Heart right ventricle (tissue), 16 donors: Measurements from ENCODE around the gene RHOA. TPM values are rescaled to one million over a fixed set of nuclear protein-coding genes. Genes with fewer than 3 reads are reported as not detected.
A peak's percentile ranks its signal among the peaks of the same experiment; 100 is the strongest.

ENCODE experiments used
- ATAC-seq, 8 donors: fragments of 200-7000 bp; cut with Tn5 transposase; one replicate each; pipeline ENCODE4 v1.9.1; 2020; ENCODE audit warnings: mild to moderate bottlenecking in 8 of 8, moderate library complexity in 8 of 8, moderate number of reproducible peaks in 1 of 8
- DNase-seq, 2 donors: peaks; one replicate each; pipeline ENCODE4 v3.0.0-alpha.2; 2020
- H3K27ac ChIP-seq, 10 donors: fragments of 200-600 bp; sonication (generic) in 2 of 10; one replicate each; pipeline versions ENCODE4 v1.5.0 to v1.8.0; 2020 to 2022; ENCODE audit warnings: mild to moderate bottlenecking in 3 of 10
- H3K27me3 ChIP-seq, 7 donors: fragments of 200-600 bp; one replicate each; pipeline ENCODE4 v1.8.0; 2021 to 2022; ENCODE audit warnings: mild to moderate bottlenecking in 2 of 7
- H3K36me3 ChIP-seq, 9 donors: fragments of 200-600 bp; sonication (generic) in 1 of 9; one replicate each; pipeline versions ENCODE4 v1.5.0 to v1.8.0; 2020 to 2022; ENCODE audit warnings: mild to moderate bottlenecking in 2 of 9
- H3K4me1 ChIP-seq, 9 donors: fragments of 200-600 bp; sonication (generic) in 1 of 9; one replicate each; pipeline versions ENCODE4 v1.5.0 to v1.8.0; 2020 to 2022; ENCODE audit warnings: mild to moderate bottlenecking in 4 of 9
- H3K4me3 ChIP-seq, 10 donors: fragments of 200-600 bp; sonication (generic) in 2 of 10; one replicate each; pipeline versions ENCODE4 v1.5.0 to v1.8.0; 2020 to 2022; ENCODE audit warnings: mild to moderate bottlenecking in 7 of 10, moderate library complexity in 2 of 10
- H3K9me3 ChIP-seq, 11 donors: fragments of 200-600 bp in 10 of 11; sonication (generic) in 2 of 11; one replicate each; pipeline versions ENCODE4 v1.5.0 to v1.8.0; 2013 to 2022; ENCODE audit warnings: mild to moderate bottlenecking in 2 of 11, control low read depth in 1 of 11, moderate library complexity in 1 of 11
- CTCF ChIP-seq, 9 donors: fragments of 200-600 bp; sonication (generic) in 2 of 9; IDR thresholded peaks; one replicate each; pipeline versions ENCODE4 v1.5.0 to v1.8.0; 2021 to 2022; ENCODE audit warnings: antibody characterized with exemption in 9 of 9, mild to moderate bottlenecking in 5 of 9, moderate library complexity in 1 of 9
- WGBS, 2 donors: extraction: QIAGEN DNeasy Blood & Tissue Kit; methylation state at CpG; one replicate each; pipeline ENCODE4 v1.1.7; 2013; ENCODE audit warnings: inconsistent platforms in 1 of 2; 5-methylcytosine and 5-hydroxymethylcytosine counted together
- intact Hi-C, 10 donors: fragments of 100-400 bp; cut with DNase I; formaldehyde crosslinking; loops; one replicate each; pipeline versions ENCODE4 v1.11.1 to v1.14.2; 2022
- polyA plus RNA-seq, 2 donors: library from polyadenylated mRNA; stranded (reverse); fragments of 200-250 nt; gene quantifications; one replicate each; pipeline ENCODE4 v1.2.3, GENCODE V29; 2013
- total RNA-seq, 10 donors: library from RNA; stranded (reverse); fragmentation: NEBNext Ultra II Directional in 3 of 10; extraction: Animal tissue kit (Norgen Biotek cat#: 25700) in 3 of 10; gene quantifications; one replicate each; pipeline versions ENCODE4 v1.2.1 to v1.2.4, GENCODE V29; 2021 to 2023
- donor health status: Arrhythmogenic right ventricular cardiomyopathy.
- donor health status: ischemic (EF 13 %, LVEDD 7.1; RV severe dilation, severe dysfunction).
- donor health status: healthy with polysubstance abuse.
- donor health status: DM: no; HTN: yes; CAD: no.
- donor health status: DM: no; HTN: no; CAD: no.
- donor health status: ischemic (EF 25% LVEDD 6.9; RV normal size, moderate dysfunction).
- donor health status: ischemic (EF 25% LVEDD 5.7; RV mildly dilated, moderate dysfunction).
- donor health status: healthy.
- donor health status: DM: yes; HTN: yes; CAD: no.
- donor health status: Ischemic cardiomyopathy.
- donor health status: ischemic (EF 35%, LVEDD 5.7; RV mildly dilated, moderate dysfunction).
- donor health status: nonischemic (EF 11% LVEDD 7.7; RV severe dilation, severe dysfunction).
- donor health status: DM: yes; HTN: yes; CAD: no.
- donor health status: PGD.
- donor health status: ischemic (EF 29% LVEDD 5.4; RV normal size, mild dysfunction).
- donor health status: nonischemic (EF 23%, LVEDD 6.1; RV moderate dilation, normal function).

Gene RHOA
- total and polyA plus RNA-seq, 12 donors: 139 to 335 (median 250) TPM

GRCh38 chr3:49324768-49325167, 87.0 kb downstream of the RHOA start:
- Histone ChIP-seq H3K27me3 (no peaks in the 10 kb centered on the region), H3K9me3 (no peaks in the 10 kb centered on the region), H3K27ac (no peak overlapping the region), H3K4me1 (no peaks in the 10 kb centered on the region), H3K36me3 (peaks cover 4 to 100% (median 96%) of the 10 kb centered on the region in 9 donors), H3K4me3 (no peak overlapping the region)
- ATAC-seq (no peak), DNase-seq (no peak)
- intact Hi-C loops: no loop called here
- no peak for TF ChIP-seq CTCF (IDR thresholded peaks at IDR 0.05)
- WGBS, 2 donors: 93 to 98% methylated on average over 7 of the region's 7 CpGs

GRCh38 chr3:49316696-49317457, 94.9 kb downstream of the RHOA start:
- DNase-seq: peak in 1 of 2 donors; percentile 20
- peak in 4 of 8 donors; percentile 24 to 62 (median 41) for ATAC-seq
- 78 to 85% methylated on average over 16 of the region's 16 CpGs for WGBS, 2 donors
- no peak overlapping the region for H3K27ac ChIP-seq
- no peak for TF ChIP-seq CTCF (IDR thresholded peaks at IDR 0.05)
- peaks cover 0 to 100% (median 58%) of the 10 kb centered on the region in 9 donors for H3K36me3 ChIP-seq
- intact Hi-C loops: no loop called here
- peaks cover 0 to 11% (median 0%) of the 10 kb centered on the region in 9 donors for H3K4me1 ChIP-seq
- H3K9me3 ChIP-seq: no peaks in the 10 kb centered on the region
- H3K27me3 ChIP-seq: no peaks in the 10 kb centered on the region
- H3K4me3 ChIP-seq: no peak overlapping the region

GRCh38 chr3:49313896-49314688, 97.7 kb downstream of the RHOA start:
- H3K27ac ChIP-seq: peak overlapping the region in 1 of 10 donors; percentile 17

More at GRCh38 chr3:49313896-49314688, 97.7 kb downstream of the RHOA start:
- Histone ChIP-seq H3K4me3 (no peak overlapping the region), H3K4me1 (peaks cover 0 to 11% (median 0%) of the 10 kb centered on the region in 9 donors), H3K27me3 (no peaks in the 10 kb centered on the region), H3K36me3 (peaks cover 0 to 100% (median 48%) of the 10 kb centered on the region in 9 donors), H3K9me3 (no peaks in the 10 kb centered on the region)
- TF ChIP-seq CTCF (IDR thresholded peaks at IDR 0.05): no peak
- ATAC-seq (peak in 1 of 8 donors; percentile 23), DNase-seq (no peak)
- intact Hi-C loops: no loop called here
- 87 to 88% methylated on average over 1 of the region's 1 CpG for WGBS, 2 donors
